ENCODE measurements around the gene NTRK3. TPM values are rescaled to one million over a fixed set of nuclear protein-coding genes. Genes with fewer than 3 reads are reported as not detected.

The NTRK3 gene
- polyA plus RNA-seq, 1 donor from 2014 or later, result not detected

GRCh38 chr15:88003541-88004327 is 252.8 kb downstream of the NTRK3 start:
- no peaks in the 10 kb centered on the region for H3K36me3 Mint-ChIP-seq
- no peaks in the 10 kb centered on the region for H3K27me3 Mint-ChIP-seq
- H3K27ac Mint-ChIP-seq, result no peak overlapping the region
- peaks cover 0 to 4% (median 0%) of the 10 kb centered on the region in 3 donors for H3K9me3 Mint-ChIP-seq
- H3K4me3 Mint-ChIP-seq, result no peak overlapping the region
- no peaks in the 10 kb centered on the region for H3K4me1 Mint-ChIP-seq

GRCh38 chr15:88002706-88003105 is 253.8 kb downstream of the NTRK3 start:
- H3K36me3 Mint-ChIP-seq, result no peaks in the 10 kb centered on the region
- no peaks in the 10 kb centered on the region for H3K4me1 Mint-ChIP-seq
- H3K9me3 Mint-ChIP-seq, result peaks cover 0 to 4% (median 0%) of the 10 kb centered on the region in 3 donors
- no peaks in the 10 kb centered on the region for H3K27me3 Mint-ChIP-seq
- H3K4me3 Mint-ChIP-seq, result no peak overlapping the region
- no peak overlapping the region for H3K27ac Mint-ChIP-seq

GRCh38 chr15:87998630-87999029 is 257.9 kb downstream of the NTRK3 start:
- no peak overlapping the region for H3K4me3 Mint-ChIP-seq
- H3K36me3 Mint-ChIP-seq, result no peaks in the 10 kb centered on the region
- H3K27ac Mint-ChIP-seq, result no peak overlapping the region
- H3K4me1 Mint-ChIP-seq, result no peaks in the 10 kb centered on the region
- no peaks in the 10 kb centered on the region for H3K27me3 Mint-ChIP-seq
- peaks cover 0 to 4% (median 0%) of the 10 kb centered on the region in 3 donors for H3K9me3 Mint-ChIP-seq

GRCh38 chr15:87986776-87987175 is 269.8 kb downstream of the NTRK3 start:
- Mint-ChIP-seq H3K4me1 (no peaks in the 10 kb centered on the region), H3K9me3 (no peaks in the 10 kb centered on the region), H3K36me3 (no peaks in the 10 kb centered on the region), H3K27ac (no peak overlapping the region), H3K27me3 (peaks cover 4% of the 10 kb centered on the region), H3K4me3 (no peak overlapping the region)

- H3K4me1 Mint-ChIP-seq, result no peaks in the 10 kb centered on the region
- no peak overlapping the region for H3K4me3 Mint-ChIP-seq
- no peak overlapping the region for H3K27ac Mint-ChIP-seq
- no peaks in the 10 kb centered on the region for H3K9me3 Mint-ChIP-seq
- H3K27me3 Mint-ChIP-seq, result peaks cover 4% of the 10 kb centered on the region
- no peaks in the 10 kb centered on the region for H3K36me3 Mint-ChIP-seq
These were observed 271.1 kb downstream of the NTRK3 start for GRCh38 chr15:87985451-87985850.

GRCh38 chr15:87981969-87982368 is 274.6 kb downstream of the NTRK3 start:
- no peak overlapping the region for H3K4me3 Mint-ChIP-seq
- no peaks in the 10 kb centered on the region for H3K36me3 Mint-ChIP-seq
- no peaks in the 10 kb centered on the region for H3K4me1 Mint-ChIP-seq
- H3K9me3 Mint-ChIP-seq, result peaks cover 0 to 3% (median 2%) of the 10 kb centered on the region in 3 donors
- H3K27ac Mint-ChIP-seq, result no peak overlapping the region
- H3K27me3 Mint-ChIP-seq, result peaks cover 4% of the 10 kb centered on the region

GRCh38 chr15:87977907-87978306 is 278.6 kb downstream of the NTRK3 start:
- Mint-ChIP-seq H3K36me3 (no peaks in the 10 kb centered on the region), H3K9me3 (peaks cover 0 to 7% (median 3%) of the 10 kb centered on the region in 3 donors), H3K4me1 (no peaks in the 10 kb centered on the region), H3K4me3 (no peak overlapping the region), H3K27ac (no peak overlapping the region), H3K27me3 (no peaks in the 10 kb centered on the region)

- H3K4me3 Mint-ChIP-seq, result no peak overlapping the region
- H3K27ac Mint-ChIP-seq, result no peak overlapping the region
- H3K27me3 Mint-ChIP-seq, result no peaks in the 10 kb centered on the region
- H3K4me1 Mint-ChIP-seq, result no peaks in the 10 kb centered on the region
- H3K36me3 Mint-ChIP-seq, result no peaks in the 10 kb centered on the region
- H3K9me3 Mint-ChIP-seq, result peaks cover 0 to 8% (median 3%) of the 10 kb centered on the region in 3 donors
These were observed 280.0 kb downstream of the NTRK3 start for GRCh38 chr15:87976552-87976951.

GRCh38 chr15:87973501-87974215 is 282.9 kb downstream of the NTRK3 start:
- peaks cover 0 to 6% (median 0%) of the 10 kb centered on the region in 3 donors for H3K9me3 Mint-ChIP-seq

GRCh38 chr15:87971076-87971475 is 285.5 kb downstream of the NTRK3 start:
- Mint-ChIP-seq H3K27me3 (no peaks in the 10 kb centered on the region), H3K4me3 (no peak overlapping the region), H3K9me3 (peaks cover 0 to 6% (median 0%) of the 10 kb centered on the region in 3 donors), H3K27ac (no peak overlapping the region), H3K36me3 (no peaks in the 10 kb centered on the region), H3K4me1 (no peaks in the 10 kb centered on the region)

More at GRCh38 chr15:87973501-87974215, 282.9 kb downstream of the NTRK3 start:
- H3K27me3 Mint-ChIP-seq, result no peaks in the 10 kb centered on the region
- H3K27ac Mint-ChIP-seq, result no peak overlapping the region
- H3K4me3 Mint-ChIP-seq, result no peak overlapping the region
- no peaks in the 10 kb centered on the region for H3K36me3 Mint-ChIP-seq
- no peaks in the 10 kb centered on the region for H3K4me1 Mint-ChIP-seq

GRCh38 chr15:87967951-87968350 is 288.6 kb downstream of the NTRK3 start:
- H3K27ac Mint-ChIP-seq, result no peak overlapping the region
- peaks cover 0 to 2% (median 0%) of the 10 kb centered on the region in 3 donors for H3K9me3 Mint-ChIP-seq
- H3K4me3 Mint-ChIP-seq, result no peak overlapping the region
- no peaks in the 10 kb centered on the region for H3K4me1 Mint-ChIP-seq
- H3K27me3 Mint-ChIP-seq, result no peaks in the 10 kb centered on the region
- H3K36me3 Mint-ChIP-seq, result no peaks in the 10 kb centered on the region

GRCh38 chr15:87965304-87965703 is 291.2 kb downstream of the NTRK3 start:
- no peaks in the 10 kb centered on the region for H3K9me3 Mint-ChIP-seq
- H3K36me3 Mint-ChIP-seq, result no peaks in the 10 kb centered on the region
- H3K27me3 Mint-ChIP-seq, result no peaks in the 10 kb centered on the region
- no peaks in the 10 kb centered on the region for H3K4me1 Mint-ChIP-seq
- H3K27ac Mint-ChIP-seq, result no peak overlapping the region
- H3K4me3 Mint-ChIP-seq, result peak overlapping the region in 1 of 4 donors; percentile 42

GRCh38 chr15:87962428-87962827 is 294.1 kb downstream of the NTRK3 start:
- Mint-ChIP-seq H3K4me3 (no peak overlapping the region), H3K27me3 (peaks cover 1% of the 10 kb centered on the region), H3K27ac (no peak overlapping the region), H3K9me3 (no peaks in the 10 kb centered on the region), H3K4me1 (no peaks in the 10 kb centered on the region), H3K36me3 (no peaks in the 10 kb centered on the region)

GRCh38 chr15:87961851-87962420 is 294.6 kb downstream of the NTRK3 start:
- H3K27ac Mint-ChIP-seq, result no peak overlapping the region
- H3K4me3 Mint-ChIP-seq, result no peak overlapping the region
- peaks cover 1% of the 10 kb centered on the region for H3K27me3 Mint-ChIP-seq
- H3K4me1 Mint-ChIP-seq, result no peaks in the 10 kb centered on the region
- H3K9me3 Mint-ChIP-seq, result no peaks in the 10 kb centered on the region
- no peaks in the 10 kb centered on the region for H3K36me3 Mint-ChIP-seq

- H3K36me3 Mint-ChIP-seq, result no peaks in the 10 kb centered on the region
- H3K27ac Mint-ChIP-seq, result no peak overlapping the region
- H3K27me3 Mint-ChIP-seq, result peaks cover 1% of the 10 kb centered on the region
- H3K9me3 Mint-ChIP-seq, result no peaks in the 10 kb centered on the region
- H3K4me1 Mint-ChIP-seq, result peaks cover 0 to 2% (median 0%) of the 10 kb centered on the region in 3 donors
- no peak overlapping the region for H3K4me3 Mint-ChIP-seq
These were observed 296.9 kb downstream of the NTRK3 start for GRCh38 chr15:87959662-87960061.
